ENCODE data around the gene DSE.
A peak's percentile ranks its signal among the peaks of the same experiment; 100 is the strongest.

DSE gene

GRCh38 chr6:116471531-116471930 lies 100.8 kb downstream of the DSE start:
- no peak for DNase-seq (ENCODE audit: extremely low spot score)
- CTCF ChIA-PET: interaction anchor here (0.8 to 1.2 kb wide), 3 partner anchors 9 to 184 kb away, joined by 3 to 5 read pairs (median 4); no protein-coding TSS in a partner anchor
- POLR2A ChIA-PET: no interaction called here
- TF ChIP-seq CTCF (IDR thresholded peaks at IDR 0.05; ENCODE audit: control extremely low read depth, extremely low read depth, low read depth, missing control alignments): no peak

GRCh38 chr6:116472706-116473105 lies 102.0 kb downstream of the DSE start:
- CTCF ChIA-PET: interaction anchor here (1.5 kb wide), 1 partner anchor 26 kb away, joined by 3 read pairs; no protein-coding TSS in a partner anchor
- POLR2A ChIA-PET: no interaction called here
- TF ChIP-seq CTCF (IDR thresholded peaks at IDR 0.05; ENCODE audit: control extremely low read depth, extremely low read depth, low read depth, missing control alignments): no peak
- no peak for DNase-seq (ENCODE audit: extremely low spot score)

- no peak for DNase-seq (ENCODE audit: extremely low spot score)
- CTCF ChIA-PET: no interaction called here
- no peak for TF ChIP-seq CTCF (IDR thresholded peaks at IDR 0.05; ENCODE audit: control extremely low read depth, extremely low read depth, low read depth, missing control alignments)
- POLR2A ChIA-PET: no interaction called here
Observed at GRCh38 chr6:116475141-116475540, 104.4 kb downstream of the DSE start.

GRCh38 chr6:116476002-116476678 lies 105.4 kb downstream of the DSE start:
- ChIA-PET POLR2A (no interaction called here), CTCF (interaction anchor here (1.0 kb wide), 1 partner anchor 188 kb away, joined by 3 read pairs; no protein-coding TSS in a partner anchor)
- no peak for TF ChIP-seq CTCF (IDR thresholded peaks at IDR 0.05; ENCODE audit: control extremely low read depth, extremely low read depth, low read depth, missing control alignments)
- DNase-seq (ENCODE audit: extremely low spot score): peak; percentile 72

- POLR2A ChIA-PET: no interaction called here
- DNase-seq (ENCODE audit: extremely low spot score): no peak
- CTCF ChIA-PET: no interaction called here
- no peak for TF ChIP-seq CTCF (IDR thresholded peaks at IDR 0.05; ENCODE audit: control extremely low read depth, extremely low read depth, low read depth, missing control alignments)
Observed at GRCh38 chr6:116482780-116483179, 112.0 kb downstream of the DSE start.

- no peak for DNase-seq (ENCODE audit: extremely low spot score)
- no peak for TF ChIP-seq CTCF (IDR thresholded peaks at IDR 0.05; ENCODE audit: control extremely low read depth, extremely low read depth, low read depth, missing control alignments)
- ChIA-PET CTCF (interaction anchor here (1.1 kb wide), 1 partner anchor 195 kb away, joined by 3 read pairs; no protein-coding TSS in a partner anchor), POLR2A (no interaction called here)
Observed at GRCh38 chr6:116483616-116484015, 112.9 kb downstream of the DSE start.
